HG03342 (cell line): ENCODE results near the gene LAIR2.
"Not testable (repeated sequence)": the region's sequence is repeated elsewhere in the genome, so short reads cannot be mapped to it uniquely, and the experiment has no call there.

ENCODE experiments used
- ATAC-seq: cut with Tn5 transposase; IDR thresholded peaks from one replicate; pipeline ENCODE4 v1.9.1; 2021; ENCODE audit warnings: mild to moderate bottlenecking, moderate library complexity; ENCODE audit not compliant: unreplicated experiment

Gene LAIR2

GRCh38 chr19:54492568-54492967 lies 10.1 kb upstream of the LAIR2 start:
- ATAC-seq = no peak

- not testable (repeated sequence) for ATAC-seq
Observed at GRCh38 chr19:54493056-54493455, 9.6 kb upstream of the LAIR2 start.

GRCh38 chr19:54493967-54494585 lies 8.6 kb upstream of the LAIR2 start:
- ATAC-seq = no peak

- not testable (repeated sequence) for ATAC-seq
Observed at GRCh38 chr19:54495284-54495683, 7.3 kb upstream of the LAIR2 start.

- ATAC-seq = not testable (repeated sequence)
Observed at GRCh38 chr19:54497747-54498450, 4.7 kb upstream of the LAIR2 start.

- ATAC-seq = not testable (repeated sequence)
Observed at GRCh38 chr19:54498451-54498772, 4.2 kb upstream of the LAIR2 start.

- not testable (repeated sequence) for ATAC-seq
Observed at GRCh38 chr19:54505542-54505941, 2.9 kb downstream of the LAIR2 start.

- ATAC-seq = no peak
Observed at GRCh38 chr19:54506079-54506478, 3.4 kb downstream of the LAIR2 start.

GRCh38 chr19:54507038-54507717 lies 4.5 kb downstream of the LAIR2 start:
- ATAC-seq = not testable (repeated sequence)

- no peak for ATAC-seq
Observed at GRCh38 chr19:54507824-54508223, 5.2 kb downstream of the LAIR2 start.

GRCh38 chr19:54508487-54508886 lies 5.9 kb downstream of the LAIR2 start:
- not testable (repeated sequence) for ATAC-seq

GRCh38 chr19:54509200-54509940 lies 6.7 kb downstream of the LAIR2 start:
- not testable (repeated sequence) for ATAC-seq

GRCh38 chr19:54515156-54515555 lies 12.5 kb downstream of the LAIR2 start:
- ATAC-seq = no peak

- no peak for ATAC-seq
Observed at GRCh38 chr19:54517483-54517882, 14.9 kb downstream of the LAIR2 start.

GRCh38 chr19:54518844-54519243 lies 16.2 kb downstream of the LAIR2 start:
- no peak for ATAC-seq

- ATAC-seq = no peak
Observed at GRCh38 chr19:54521022-54521859, 18.6 kb downstream of the LAIR2 start.

GRCh38 chr19:54521860-54522513 lies 19.4 kb downstream of the LAIR2 start:
- ATAC-seq = no peak

GRCh38 chr19:54523403-54523802 lies 20.8 kb downstream of the LAIR2 start:
- ATAC-seq = no peak

GRCh38 chr19:54525636-54526035 lies 23.0 kb downstream of the LAIR2 start:
- ATAC-seq = no peak

GRCh38 chr19:54526972-54527371 lies 24.3 kb downstream of the LAIR2 start:
- no peak for ATAC-seq
